Heart right ventricle (tissue), 16 donors: ENCODE measurements around the gene LRCH1. TPM values are rescaled to one million over a fixed set of nuclear protein-coding genes. Genes with fewer than 3 reads are reported as not detected.

Experiments used
- ATAC-seq, 8 donors: fragments of 200-7000 bp; cut with Tn5 transposase; one replicate each; pipeline ENCODE4 v1.9.1; 2020; ENCODE audit warnings: mild to moderate bottlenecking in 8 of 8, moderate library complexity in 8 of 8, moderate number of reproducible peaks in 1 of 8
- DNase-seq, 2 donors: peaks; one replicate each; pipeline ENCODE4 v3.0.0-alpha.2; 2020
- H3K27ac ChIP-seq, 10 donors: fragments of 200-600 bp; sonication (generic) in 2 of 10; one replicate each; pipeline versions ENCODE4 v1.5.0 to v1.8.0; 2020 to 2022; ENCODE audit warnings: mild to moderate bottlenecking in 3 of 10
- H3K27me3 ChIP-seq, 7 donors: fragments of 200-600 bp; one replicate each; pipeline ENCODE4 v1.8.0; 2021 to 2022; ENCODE audit warnings: mild to moderate bottlenecking in 2 of 7
- H3K36me3 ChIP-seq, 9 donors: fragments of 200-600 bp; sonication (generic) in 1 of 9; one replicate each; pipeline versions ENCODE4 v1.5.0 to v1.8.0; 2020 to 2022; ENCODE audit warnings: mild to moderate bottlenecking in 2 of 9
- H3K4me1 ChIP-seq, 9 donors: fragments of 200-600 bp; sonication (generic) in 1 of 9; one replicate each; pipeline versions ENCODE4 v1.5.0 to v1.8.0; 2020 to 2022; ENCODE audit warnings: mild to moderate bottlenecking in 4 of 9
- H3K4me3 ChIP-seq, 10 donors: fragments of 200-600 bp; sonication (generic) in 2 of 10; one replicate each; pipeline versions ENCODE4 v1.5.0 to v1.8.0; 2020 to 2022; ENCODE audit warnings: mild to moderate bottlenecking in 7 of 10, moderate library complexity in 2 of 10
- H3K9me3 ChIP-seq, 11 donors: fragments of 200-600 bp in 10 of 11; sonication (generic) in 2 of 11; one replicate each; pipeline versions ENCODE4 v1.5.0 to v1.8.0; 2013 to 2022; ENCODE audit warnings: mild to moderate bottlenecking in 2 of 11, control low read depth in 1 of 11, moderate library complexity in 1 of 11
- WGBS, 2 donors: extraction: QIAGEN DNeasy Blood & Tissue Kit; methylation state at CpG; one replicate each; pipeline ENCODE4 v1.1.7; 2013; ENCODE audit warnings: inconsistent platforms in 1 of 2; 5-methylcytosine and 5-hydroxymethylcytosine counted together
- intact Hi-C, 10 donors: fragments of 100-400 bp; cut with DNase I; formaldehyde crosslinking; loops; one replicate each; pipeline versions ENCODE4 v1.11.1 to v1.14.2; 2022
- polyA plus RNA-seq, 2 donors: library from polyadenylated mRNA; stranded (reverse); fragments of 200-250 nt; gene quantifications; one replicate each; pipeline ENCODE4 v1.2.3, GENCODE V29; 2013
- total RNA-seq, 10 donors: library from RNA; stranded (reverse); fragmentation: NEBNext Ultra II Directional in 3 of 10; extraction: Animal tissue kit (Norgen Biotek cat#: 25700) in 3 of 10; gene quantifications; one replicate each; pipeline versions ENCODE4 v1.2.1 to v1.2.4, GENCODE V29; 2021 to 2023
- TF ChIP-seq, protein P1 (sequence below), 9 donors: fragments of 200-600 bp; sonication (generic) in 2 of 9; IDR thresholded peaks; one replicate each; pipeline versions ENCODE4 v1.5.0 to v1.8.0; 2021 to 2022; ENCODE audit warnings: antibody characterized with exemption in 9 of 9, mild to moderate bottlenecking in 5 of 9, moderate library complexity in 1 of 9
- donor health status: Arrhythmogenic right ventricular cardiomyopathy.
- donor health status: ischemic (EF 13 %, LVEDD 7.1; RV severe dilation, severe dysfunction).
- donor health status: healthy with polysubstance abuse.
- donor health status: DM: no; HTN: yes; CAD: no.
- donor health status: DM: no; HTN: no; CAD: no.
- donor health status: ischemic (EF 25% LVEDD 6.9; RV normal size, moderate dysfunction).
- donor health status: ischemic (EF 25% LVEDD 5.7; RV mildly dilated, moderate dysfunction).
- donor health status: healthy.
- donor health status: DM: yes; HTN: yes; CAD: no.
- donor health status: Ischemic cardiomyopathy.
- donor health status: ischemic (EF 35%, LVEDD 5.7; RV mildly dilated, moderate dysfunction).
- donor health status: nonischemic (EF 11% LVEDD 7.7; RV severe dilation, severe dysfunction).
- donor health status: DM: yes; HTN: yes; CAD: no.
- donor health status: PGD.
- donor health status: ischemic (EF 29% LVEDD 5.4; RV normal size, mild dysfunction).
- donor health status: nonischemic (EF 23%, LVEDD 6.1; RV moderate dilation, normal function).

Gene LRCH1
- total and polyA plus RNA-seq, 12 donors = 4.1 to 20.3 (median 13.1) TPM

DNA sequence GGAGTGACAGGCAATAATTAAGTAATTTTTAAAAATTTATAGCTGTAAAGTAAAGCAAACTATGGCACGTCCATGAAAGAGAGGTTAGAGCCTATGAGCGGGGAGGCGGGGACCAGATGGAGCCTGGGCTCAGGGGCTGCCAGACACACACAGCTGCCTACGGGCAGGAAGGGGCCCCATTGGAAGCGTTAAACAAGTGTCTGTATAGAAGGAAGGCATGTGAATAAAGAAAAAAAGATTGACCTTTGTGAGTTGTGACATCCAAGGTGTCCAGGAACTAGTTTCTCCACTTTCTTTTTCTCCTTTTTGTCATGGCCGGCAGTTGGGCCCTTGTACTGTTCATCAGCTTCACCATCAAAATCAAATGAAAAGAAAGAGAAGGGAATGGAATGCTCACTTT is 56.8 kb downstream of the LRCH1 start:
- peaks cover 9 to 71% (median 49%) of the 10 kb centered on the region in 9 donors for H3K4me1 ChIP-seq
- TF ChIP-seq, protein P1, sequence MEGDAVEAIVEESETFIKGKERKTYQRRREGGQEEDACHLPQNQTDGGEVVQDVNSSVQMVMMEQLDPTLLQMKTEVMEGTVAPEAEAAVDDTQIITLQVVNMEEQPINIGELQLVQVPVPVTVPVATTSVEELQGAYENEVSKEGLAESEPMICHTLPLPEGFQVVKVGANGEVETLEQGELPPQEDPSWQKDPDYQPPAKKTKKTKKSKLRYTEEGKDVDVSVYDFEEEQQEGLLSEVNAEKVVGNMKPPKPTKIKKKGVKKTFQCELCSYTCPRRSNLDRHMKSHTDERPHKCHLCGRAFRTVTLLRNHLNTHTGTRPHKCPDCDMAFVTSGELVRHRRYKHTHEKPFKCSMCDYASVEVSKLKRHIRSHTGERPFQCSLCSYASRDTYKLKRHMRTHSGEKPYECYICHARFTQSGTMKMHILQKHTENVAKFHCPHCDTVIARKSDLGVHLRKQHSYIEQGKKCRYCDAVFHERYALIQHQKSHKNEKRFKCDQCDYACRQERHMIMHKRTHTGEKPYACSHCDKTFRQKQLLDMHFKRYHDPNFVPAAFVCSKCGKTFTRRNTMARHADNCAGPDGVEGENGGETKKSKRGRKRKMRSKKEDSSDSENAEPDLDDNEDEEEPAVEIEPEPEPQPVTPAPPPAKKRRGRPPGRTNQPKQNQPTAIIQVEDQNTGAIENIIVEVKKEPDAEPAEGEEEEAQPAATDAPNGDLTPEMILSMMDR (IDR thresholded peaks at IDR 0.05) = no peak
- WGBS, 2 donors = 91 to 95% methylated on average over 6 of the region's 6 CpGs
- intact Hi-C loops = loop anchor here in 4 of 10 donors (5.0 to 10.0 kb wide), 4 partner anchors 55 to 65 kb away; partner anchors contain the start of gene LRCH1 (in 3 of the 4)
- no peaks in the 10 kb centered on the region for H3K27me3 ChIP-seq
- H3K27ac ChIP-seq = peak overlapping the region in 1 of 10 donors; percentile 33
- no peaks in the 10 kb centered on the region for H3K36me3 ChIP-seq
- DNase-seq (no peak), ATAC-seq (peak in 1 of 8 donors; percentile 28)
- no peak overlapping the region for H3K4me3 ChIP-seq
- H3K9me3 ChIP-seq = no peaks in the 10 kb centered on the region

DNA sequence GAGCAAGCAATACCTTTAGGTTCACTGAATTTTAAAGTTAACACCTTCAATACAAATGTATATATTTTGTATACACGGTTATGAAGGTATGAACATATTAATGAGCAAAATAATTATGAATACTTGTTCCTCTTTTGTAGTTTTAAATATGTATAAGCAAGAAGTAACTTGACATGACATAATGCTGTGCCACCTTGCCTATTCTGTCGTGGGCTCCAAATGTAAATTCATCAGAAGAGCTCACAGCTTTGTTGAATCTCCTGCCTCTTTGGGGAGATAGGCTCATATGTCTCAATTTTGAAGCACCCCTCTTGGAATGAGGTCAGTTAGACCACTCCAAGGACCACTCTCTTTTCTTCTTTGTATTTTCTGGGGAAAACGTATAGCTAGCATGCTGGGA is 59.3 kb downstream of the LRCH1 start:
- no peak for DNase-seq
- intact Hi-C loops = loop anchor here in 1 of 10 donors (10.0 kb wide), 1 partner anchor 63 kb away; no protein-coding TSS in a partner anchor
- ATAC-seq = no peak
- WGBS, 2 donors = 92 to 93% methylated on average over 3 of the region's 3 CpGs
- no peak overlapping the region for H3K27ac ChIP-seq
- H3K4me1 ChIP-seq = peaks cover under 1 to 70% (median 43%) of the 10 kb centered on the region in 9 donors
- TF ChIP-seq, protein P1 (IDR thresholded peaks at IDR 0.05) = no peak
- no peak overlapping the region for H3K4me3 ChIP-seq
- H3K36me3 ChIP-seq = no peaks in the 10 kb centered on the region
- H3K9me3 ChIP-seq = no peaks in the 10 kb centered on the region
- H3K27me3 ChIP-seq = no peaks in the 10 kb centered on the region

DNA sequence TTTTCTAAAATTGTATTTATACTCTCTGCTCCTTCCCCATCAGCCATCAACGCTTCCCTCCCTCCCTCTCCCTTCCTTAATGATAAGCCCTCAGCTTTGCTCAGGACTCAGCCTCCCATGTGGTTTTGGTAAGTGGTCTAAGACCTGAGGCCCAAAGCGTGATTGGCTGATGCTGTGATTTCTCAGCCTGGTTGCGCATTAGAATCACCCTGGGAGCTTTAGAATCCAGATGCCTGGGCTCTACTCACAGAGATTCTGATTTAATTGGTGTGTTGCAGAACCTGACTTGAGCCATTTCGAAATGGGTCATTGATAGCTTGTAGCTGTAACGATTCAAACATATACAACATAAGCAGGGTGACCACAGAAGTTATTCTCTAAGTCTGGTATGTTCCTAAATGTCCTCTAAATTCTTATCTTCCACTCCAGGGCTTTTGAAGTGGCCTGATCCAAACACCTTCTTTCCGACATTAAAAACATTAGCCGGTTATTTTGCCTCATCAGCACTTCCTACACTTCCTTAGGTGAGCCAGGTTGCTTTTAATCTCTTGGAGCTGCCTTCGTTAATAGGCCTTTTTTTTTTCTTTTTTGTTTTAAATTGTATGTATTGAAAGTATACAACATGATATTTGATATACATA is 60.6 kb downstream of the LRCH1 start:
- no peak for DNase-seq
- 88 to 89% methylated on average over 8 of the region's 8 CpGs for WGBS, 2 donors
- Histone ChIP-seq H3K27me3 (no peaks in the 10 kb centered on the region), H3K36me3 (no peaks in the 10 kb centered on the region), H3K27ac (peak overlapping the region in 3 of 10 donors; percentile 5 to 82 (median 23)), H3K4me3 (no peak overlapping the region), H3K4me1 (peaks cover 2 to 70% (median 44%) of the 10 kb centered on the region in 9 donors), H3K9me3 (no peaks in the 10 kb centered on the region)
- intact Hi-C loops = loop anchor here in 1 of 10 donors (10.0 kb wide), 1 partner anchor 61 kb away; no protein-coding TSS in a partner anchor
- TF ChIP-seq, protein P1 (IDR thresholded peaks at IDR 0.05) = no peak
- ATAC-seq = no peak

DNA sequence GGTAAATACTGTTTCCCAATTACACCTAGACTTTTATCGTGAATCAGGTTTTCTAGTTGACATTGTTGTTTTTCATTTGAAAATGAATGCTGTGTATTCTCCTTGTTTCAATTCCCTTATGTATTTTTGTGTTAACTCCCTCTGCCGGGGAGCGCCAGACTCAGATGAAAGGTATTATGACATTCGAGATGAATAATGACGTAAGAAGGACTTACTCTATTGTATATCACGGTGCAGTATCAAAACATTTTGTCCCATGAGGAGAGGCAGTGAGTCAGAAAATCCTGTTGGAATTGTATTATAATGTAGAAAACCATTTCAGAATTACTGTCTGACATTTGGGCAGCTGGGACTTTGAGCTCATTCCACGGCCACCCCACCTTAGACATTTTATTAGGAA is 61.6 kb downstream of the LRCH1 start:
- peak in 4 of 8 donors; percentile 41 to 74 (median 55) for ATAC-seq
- intact Hi-C loops = loop anchor here in 1 of 10 donors (10.0 kb wide), 1 partner anchor 60 kb away; no protein-coding TSS in a partner anchor
- 62 to 69% methylated on average over 7 of the region's 7 CpGs for WGBS, 2 donors

More for the DNA sequence above, 61.6 kb downstream of the LRCH1 start:
- H3K27me3 ChIP-seq = no peaks in the 10 kb centered on the region
- no peak overlapping the region for H3K4me3 ChIP-seq
- TF ChIP-seq, protein P1 (IDR thresholded peaks at IDR 0.05) = peak in 3 of 9 donors; percentile 16 to 34 (median 21)
- H3K27ac ChIP-seq = peak overlapping the region in 4 of 10 donors; percentile 56 to 82 (median 70)
- H3K9me3 ChIP-seq = no peaks in the 10 kb centered on the region
- DNase-seq = no peak
- H3K4me1 ChIP-seq = peaks cover 2 to 70% (median 39%) of the 10 kb centered on the region in 9 donors
- H3K36me3 ChIP-seq = no peaks in the 10 kb centered on the region
